NCI-H510A treated with DMSO at 0.1 percent for 48 hours (cell line): ENCODE results near the gene VPS26C.

Experiments
- DNase-seq: peaks from one replicate; lab custom pipeline; 2025; lab: John Stamatoyannopoulos, UW

Gene VPS26C

GRCh38 chr21:37264808-37265207 is 2.3 kb downstream of the VPS26C start:
- DNase-seq = no peak

DNA sequence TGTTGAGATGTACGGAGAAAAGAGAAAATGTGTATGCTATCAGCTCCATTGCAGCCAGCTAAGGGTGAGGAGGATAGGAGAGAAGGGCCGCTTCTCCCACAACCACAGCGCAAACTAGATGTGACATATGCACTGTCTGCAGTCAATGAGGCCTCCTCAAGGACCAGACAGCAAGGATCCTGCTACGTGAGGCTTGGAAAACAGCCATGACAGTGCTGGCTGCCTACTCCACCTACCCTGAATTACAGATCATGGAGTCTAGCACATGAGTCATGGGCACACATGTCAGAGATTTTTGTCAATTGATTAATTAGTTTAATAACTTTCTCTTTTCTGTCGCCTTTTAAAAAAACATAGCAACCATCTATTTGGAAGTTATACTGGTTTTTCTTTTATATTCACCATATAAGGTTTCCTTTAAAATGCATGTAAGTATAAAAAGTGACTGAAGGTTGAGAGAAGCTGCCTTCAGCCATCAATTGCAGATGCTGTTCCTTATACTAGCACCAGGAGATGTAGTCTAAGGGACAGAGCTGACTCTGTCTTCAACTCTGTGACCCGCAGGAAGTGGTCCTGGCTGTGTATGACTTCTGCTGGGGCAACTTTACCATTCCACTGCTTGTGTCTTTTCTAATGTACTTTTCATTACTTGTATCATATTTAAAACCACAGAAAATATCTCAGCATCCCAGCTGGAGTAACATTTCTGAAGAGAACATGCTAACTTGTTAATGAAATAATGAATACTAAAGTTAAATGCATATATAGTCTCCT is 3.1 kb downstream of the VPS26C start:
- DNase-seq = no peak

- no peak for DNase-seq
Measured at GRCh38 chr21:37259426-37259825, 7.7 kb downstream of the VPS26C start.

- DNase-seq = peak; percentile 31
Measured at GRCh38 chr21:37257967-37258877, 8.9 kb downstream of the VPS26C start.

- no peak for DNase-seq
Measured at GRCh38 chr21:37257511-37257966, 9.6 kb downstream of the VPS26C start.

- DNase-seq = no peak
Measured at GRCh38 chr21:37253991-37254390, 13.1 kb downstream of the VPS26C start.

GRCh38 chr21:37251294-37251634 is 15.9 kb downstream of the VPS26C start:
- DNase-seq = no peak

DNA sequence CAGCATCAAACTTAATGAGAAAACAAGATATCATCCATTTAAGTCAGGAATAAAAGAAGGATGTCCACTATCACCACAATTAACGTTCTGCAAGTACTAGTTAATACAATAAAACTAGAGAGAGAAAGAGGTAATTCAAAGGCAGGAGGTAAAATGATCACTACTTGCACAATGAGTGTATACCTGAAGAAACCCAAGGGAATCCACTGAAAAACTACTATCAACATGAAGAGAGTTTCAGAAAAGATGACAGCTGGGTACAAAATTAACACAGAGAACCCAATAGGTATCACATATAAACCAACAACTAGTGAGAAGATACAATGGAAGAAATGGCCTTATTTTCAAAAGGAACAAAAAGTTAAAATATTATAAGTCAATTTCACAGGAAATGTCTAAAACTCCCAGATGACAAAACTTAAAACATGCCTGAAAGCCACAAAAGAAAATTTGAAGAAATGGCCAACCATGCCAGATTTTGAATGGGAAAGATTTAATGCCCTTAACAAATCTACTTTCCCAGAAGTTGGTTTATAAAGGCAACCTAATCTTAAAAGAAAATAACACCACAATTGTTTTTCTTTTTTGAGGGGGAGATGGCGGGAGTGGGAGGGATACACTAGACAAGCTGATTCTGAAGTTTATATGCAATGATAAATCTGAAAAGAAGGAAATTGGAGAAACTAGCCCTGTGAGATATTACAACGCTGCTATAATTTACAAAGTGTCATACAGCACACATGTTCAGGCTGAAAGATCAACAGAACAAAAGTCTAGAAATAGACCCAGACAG is 17.8 kb downstream of the VPS26C start:
- DNase-seq = no peak

DNA sequence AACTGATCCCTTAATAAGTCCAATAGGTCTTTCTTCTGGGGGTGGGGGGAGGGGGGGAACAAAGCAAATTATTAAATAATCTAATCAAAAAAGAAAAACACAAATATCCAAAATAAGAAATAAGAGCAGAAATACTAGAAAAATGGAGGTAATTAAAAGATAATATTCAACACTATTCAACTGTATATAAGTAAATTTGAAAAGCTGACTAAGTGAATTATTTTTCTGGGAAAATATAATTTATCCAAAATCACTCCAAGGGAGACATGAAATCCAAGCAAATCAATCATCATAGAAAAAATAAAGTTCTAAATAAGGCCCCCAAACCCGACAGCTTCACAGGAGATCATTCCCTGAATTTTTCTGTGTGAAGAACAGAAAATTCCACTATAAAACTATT is 18.8 kb downstream of the VPS26C start:
- DNase-seq = no peak

DNA sequence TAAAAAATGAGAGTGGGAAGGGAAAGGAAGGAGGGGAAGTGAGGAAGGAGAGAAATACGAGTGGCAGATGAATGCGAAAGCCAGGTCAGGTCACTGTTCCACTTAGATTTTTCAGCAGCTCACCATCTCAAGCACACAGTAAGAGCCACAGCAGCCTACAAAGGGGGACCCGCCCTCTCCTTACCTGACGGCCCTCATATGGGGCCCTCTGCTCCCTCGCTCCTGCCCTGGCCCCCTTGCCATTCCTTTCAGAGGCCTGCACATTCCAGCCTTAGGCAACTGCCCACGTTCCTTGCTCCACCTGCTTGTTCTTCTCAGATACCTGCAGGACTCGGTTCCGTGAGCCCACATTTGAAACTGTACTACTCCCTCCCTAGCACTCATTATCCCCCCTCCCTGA is 22.0 kb downstream of the VPS26C start:
- no peak for DNase-seq

GRCh38 chr21:37244501-37245095 is 22.5 kb downstream of the VPS26C start:
- DNase-seq = no peak

DNA sequence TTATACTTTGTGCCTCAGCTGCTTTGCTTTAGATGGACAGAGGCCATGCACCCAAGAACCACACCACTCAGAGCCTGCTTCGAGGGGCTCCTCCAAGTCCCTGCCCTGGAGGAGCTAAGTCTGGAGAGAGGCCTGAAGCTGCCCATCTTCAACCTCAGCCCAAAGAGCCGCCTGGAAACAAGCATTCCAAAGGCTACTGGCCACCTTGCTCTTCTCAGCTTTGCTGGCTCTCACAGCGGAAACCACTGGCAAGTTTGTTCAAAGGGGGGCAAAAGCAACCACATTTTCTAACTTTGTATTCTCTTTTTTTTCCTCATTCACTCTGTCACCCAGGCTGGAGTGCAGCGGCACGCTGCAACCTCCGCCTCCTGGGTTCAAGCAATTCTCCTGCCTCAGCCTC is 23.2 kb downstream of the VPS26C start:
- DNase-seq = no peak

GRCh38 chr21:37241426-37241825 is 25.7 kb downstream of the VPS26C start:
- DNase-seq = no peak

GRCh38 chr21:37240978-37241377 is 26.2 kb downstream of the VPS26C start:
- no peak for DNase-seq

GRCh38 chr21:37237764-37238163 is 29.4 kb downstream of the VPS26C start:
- DNase-seq = no peak

DNA sequence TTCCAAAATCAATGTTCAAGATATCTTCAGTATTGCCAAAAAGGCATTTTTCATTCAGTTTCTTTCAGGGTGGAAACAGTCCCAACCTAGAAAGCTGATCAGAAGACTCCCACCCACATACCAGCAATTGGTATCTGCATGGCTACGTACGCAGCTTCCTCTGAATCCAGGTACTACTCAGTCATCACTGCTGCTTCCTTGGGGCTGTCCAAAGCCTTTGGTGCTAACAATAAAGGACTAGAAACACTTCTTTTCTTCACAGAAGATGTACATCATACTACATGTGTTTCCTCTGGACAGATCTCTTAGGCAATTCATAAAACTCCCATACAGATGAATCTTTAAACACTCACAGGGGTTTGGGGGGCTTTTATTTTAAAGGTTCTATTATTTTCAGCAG is 29.8 kb downstream of the VPS26C start:
- no peak for DNase-seq

DNA sequence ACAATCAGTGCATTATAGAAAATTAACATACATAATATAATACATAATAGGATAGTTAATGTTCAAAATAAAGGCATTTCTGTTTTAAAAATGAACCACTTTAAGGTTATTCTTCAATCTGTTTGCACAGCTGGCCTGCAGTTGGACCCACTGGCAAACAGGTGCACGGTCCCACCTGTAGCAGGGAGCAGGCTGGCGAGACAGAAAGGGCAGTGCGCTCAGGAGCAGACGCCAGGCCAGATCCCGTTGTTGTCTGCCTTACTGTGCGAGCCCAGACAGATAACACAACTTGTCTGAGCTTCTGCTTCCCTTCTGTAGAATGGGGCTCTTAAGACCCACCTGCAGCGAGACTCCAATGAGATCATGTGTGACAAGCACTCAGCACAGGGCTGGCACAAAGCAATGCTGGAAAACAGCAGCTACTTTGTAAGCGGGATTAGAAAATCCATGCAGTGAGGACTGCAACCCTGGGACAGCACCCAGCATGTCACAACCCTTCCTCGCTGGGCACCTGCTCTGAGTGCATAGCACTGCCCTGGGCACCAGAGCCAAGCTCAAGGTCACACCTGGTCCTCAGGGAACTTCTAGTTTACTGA is 33.5 kb downstream of the VPS26C start:
- DNase-seq = peak; percentile 58

GRCh38 chr21:37232274-37233018 is 34.7 kb downstream of the VPS26C start:
- DNase-seq = no peak

GRCh38 chr21:37231671-37232070 is 35.5 kb downstream of the VPS26C start:
- DNase-seq = no peak

- no peak for DNase-seq
Measured at GRCh38 chr21:37231249-37231645, 35.9 kb downstream of the VPS26C start.
